ENCODE results near the gene PACSIN3.

PACSIN3 gene

DNA sequence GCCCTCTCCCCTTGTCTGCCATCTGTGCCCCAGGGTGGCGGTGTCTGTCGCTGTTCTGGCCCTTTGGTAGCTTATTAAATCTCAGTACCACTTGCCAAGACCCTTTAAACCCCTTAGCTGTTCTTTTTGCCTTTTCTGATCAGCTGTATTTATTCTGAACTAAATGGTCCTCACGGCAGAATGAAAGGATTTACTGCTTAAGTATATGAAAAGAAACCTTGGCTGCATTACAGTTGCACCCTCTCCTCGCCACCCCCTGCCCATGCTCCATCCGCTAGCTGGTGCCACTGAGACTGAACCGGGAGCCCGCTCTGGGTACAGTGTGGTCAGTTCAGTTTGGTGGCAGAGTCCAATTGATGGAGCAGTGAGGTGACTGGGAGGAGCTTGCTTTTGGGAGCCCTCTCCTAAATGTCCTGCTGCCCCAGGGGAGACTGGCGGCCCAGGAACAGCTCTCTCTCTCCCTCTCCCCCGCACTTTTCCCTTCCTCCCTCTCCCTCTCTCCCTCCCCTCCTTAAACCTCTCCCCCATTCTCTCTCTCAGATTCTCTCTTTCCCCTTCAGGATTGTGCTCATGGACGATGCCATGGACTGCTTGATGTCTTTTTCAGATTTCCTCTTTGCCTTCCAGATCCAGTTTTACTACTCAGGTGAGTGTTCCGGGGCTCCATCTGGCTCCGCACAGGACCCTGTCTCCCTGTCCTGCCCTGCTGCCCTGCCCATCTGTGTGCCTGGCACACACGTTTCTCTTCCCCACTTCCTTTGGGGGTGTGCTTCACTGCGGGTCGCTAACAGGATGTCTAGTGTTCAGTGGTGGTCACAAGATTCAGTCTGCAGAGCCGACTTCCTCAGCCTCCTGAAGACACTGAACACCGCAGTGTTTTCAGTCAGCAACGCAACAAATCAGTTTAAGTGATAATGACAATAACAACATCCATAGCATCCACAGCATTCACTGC is 31.3 kb downstream of the PACSIN3 start:
- H3K4me3 ChIP-seq (ENCODE audit: low read depth, low read length): no peak overlapping the region

DNA sequence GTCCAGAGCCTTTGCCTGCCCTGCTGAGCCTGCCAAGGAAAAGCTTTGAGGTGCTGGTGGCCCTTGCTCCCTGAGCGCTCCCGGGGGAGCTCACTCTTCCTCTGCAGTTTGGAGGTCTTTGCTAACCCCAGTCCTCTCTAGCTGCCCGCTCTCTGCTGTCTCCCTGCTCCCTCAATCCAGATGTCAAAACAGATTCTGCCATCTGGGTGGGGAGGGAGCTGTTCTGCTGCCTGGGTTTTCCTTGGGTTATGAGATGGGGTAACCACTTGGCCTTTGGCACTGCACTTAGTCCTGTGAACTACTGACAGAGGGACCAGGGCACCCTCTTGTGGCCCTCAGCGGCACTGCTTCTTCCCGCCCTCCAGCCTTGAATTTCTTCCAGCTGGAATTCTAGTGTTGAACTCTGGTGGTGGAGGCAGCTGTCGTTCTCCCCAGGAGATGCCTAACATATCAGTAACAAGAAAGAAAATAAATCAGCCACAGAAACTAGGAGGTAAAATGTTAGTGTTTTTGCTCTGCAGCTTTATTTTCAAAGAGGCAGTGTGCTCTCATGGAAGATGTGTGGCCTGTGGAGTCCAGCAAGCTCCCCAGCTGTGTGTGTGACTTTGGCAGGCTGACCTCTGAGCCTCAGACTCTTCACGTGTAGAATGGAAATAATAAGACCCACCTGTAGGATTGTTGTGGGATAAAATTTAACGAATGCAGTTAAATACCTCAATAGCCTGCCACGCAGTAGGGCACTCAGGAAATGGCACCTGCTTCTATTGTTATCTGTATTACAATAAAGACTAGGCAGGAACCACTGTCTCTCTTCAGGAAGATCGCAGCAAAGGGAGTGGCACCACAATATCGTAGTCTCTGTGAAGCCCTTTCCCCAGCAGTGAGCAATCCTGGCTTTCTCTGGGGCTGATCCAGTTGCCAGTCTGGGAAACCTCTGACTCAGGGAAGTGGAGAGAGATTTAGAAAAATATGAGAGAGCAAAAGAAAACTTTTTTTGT is 33.0 kb downstream of the PACSIN3 start:
- no peak overlapping the region for H3K4me3 ChIP-seq (ENCODE audit: low read depth, low read length)

DNA sequence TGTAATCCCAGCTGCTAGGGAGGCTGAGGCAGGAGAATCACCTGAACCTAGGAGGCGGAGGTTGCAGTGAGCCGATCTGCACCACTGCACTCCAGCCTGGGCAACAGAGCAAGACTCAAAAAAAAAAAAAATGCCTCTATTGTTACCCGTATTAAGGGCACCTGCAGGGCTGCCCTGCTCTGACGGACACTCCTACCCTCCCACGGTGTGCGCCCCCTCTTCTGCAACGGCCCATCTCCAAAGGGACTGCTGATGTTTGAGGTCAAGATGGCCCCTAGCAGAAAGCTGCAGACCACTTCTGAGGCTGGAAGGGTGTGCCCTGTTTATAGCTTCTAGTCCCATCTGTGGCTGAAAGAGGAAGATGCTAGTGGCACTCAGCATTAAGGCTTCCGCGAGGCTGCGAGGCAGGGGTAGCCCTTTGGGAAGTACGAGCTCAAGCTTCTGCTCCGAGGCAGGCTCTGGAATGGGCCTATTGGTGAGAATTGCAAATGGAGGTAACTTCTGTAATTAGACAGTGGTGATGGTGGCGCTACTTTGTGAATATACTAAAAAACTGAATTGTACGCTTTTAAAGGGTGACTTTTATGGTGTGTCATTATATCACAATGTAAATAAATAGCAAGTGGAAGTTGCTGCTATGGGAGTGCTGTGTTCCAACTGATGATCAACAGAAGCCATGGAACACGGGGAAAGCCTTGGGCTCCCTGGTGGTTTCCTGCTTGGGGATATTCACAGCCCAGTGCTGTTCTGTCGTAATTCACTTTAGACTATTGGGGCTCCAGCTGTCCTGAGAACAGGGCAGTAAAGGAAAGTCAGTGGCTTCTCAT is 33.9 kb downstream of the PACSIN3 start:
- no peak overlapping the region for H3K4me3 ChIP-seq (ENCODE audit: low read depth, low read length)

DNA sequence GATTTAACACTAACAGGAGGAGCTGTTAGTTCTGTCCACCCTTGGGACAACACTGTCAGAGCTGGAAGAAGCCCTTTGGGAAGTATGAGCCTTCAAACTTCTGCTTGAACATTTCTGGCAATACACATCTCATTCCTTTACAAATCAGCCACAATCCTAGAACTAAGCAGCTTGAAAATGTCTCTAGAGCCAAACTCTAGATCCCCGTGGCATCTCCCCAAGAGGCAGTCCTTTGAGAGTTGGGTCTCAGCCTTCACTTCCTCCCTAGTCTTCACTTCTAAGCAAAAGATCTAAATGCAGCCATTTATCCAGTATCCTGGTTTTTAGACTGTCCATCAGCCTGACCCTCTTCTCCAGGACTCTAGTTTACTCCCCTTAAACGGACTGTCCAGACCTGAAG is 36.5 kb downstream of the PACSIN3 start:
- H3K4me3 ChIP-seq (ENCODE audit: low read depth, low read length): no peak overlapping the region

DNA sequence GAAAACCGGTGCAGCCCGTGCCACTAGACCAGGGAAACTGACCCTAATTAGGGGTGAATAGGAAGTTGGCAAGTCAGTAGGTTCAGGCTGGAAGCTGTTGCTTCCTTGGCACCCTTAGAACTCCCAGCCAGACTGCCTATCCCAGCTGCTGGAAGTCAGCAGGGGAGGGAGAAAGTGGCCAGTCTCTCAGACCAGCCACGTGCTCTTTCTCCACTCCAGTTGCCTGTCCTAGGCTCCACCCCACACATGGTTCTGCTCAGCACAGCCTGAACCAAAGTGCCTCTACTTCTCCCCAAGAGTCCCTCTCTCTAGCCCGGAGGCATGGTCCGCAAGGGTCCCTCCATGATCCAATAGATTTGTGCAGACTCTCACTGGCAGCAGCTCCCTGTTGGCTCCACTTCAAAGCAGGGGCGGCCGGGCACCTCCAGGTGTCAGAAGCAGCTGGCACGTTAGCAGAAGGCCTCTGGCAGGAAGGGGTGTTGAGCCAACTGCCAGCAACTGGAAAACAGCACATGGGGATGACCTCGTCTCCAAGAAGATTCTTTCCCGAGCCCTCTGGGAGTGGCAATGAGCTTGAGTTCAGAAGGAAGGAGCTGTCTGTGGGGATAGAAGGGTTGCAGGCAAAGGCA is 37.2 kb downstream of the PACSIN3 start:
- no peak overlapping the region for H3K4me3 ChIP-seq (ENCODE audit: low read depth, low read length)

DNA sequence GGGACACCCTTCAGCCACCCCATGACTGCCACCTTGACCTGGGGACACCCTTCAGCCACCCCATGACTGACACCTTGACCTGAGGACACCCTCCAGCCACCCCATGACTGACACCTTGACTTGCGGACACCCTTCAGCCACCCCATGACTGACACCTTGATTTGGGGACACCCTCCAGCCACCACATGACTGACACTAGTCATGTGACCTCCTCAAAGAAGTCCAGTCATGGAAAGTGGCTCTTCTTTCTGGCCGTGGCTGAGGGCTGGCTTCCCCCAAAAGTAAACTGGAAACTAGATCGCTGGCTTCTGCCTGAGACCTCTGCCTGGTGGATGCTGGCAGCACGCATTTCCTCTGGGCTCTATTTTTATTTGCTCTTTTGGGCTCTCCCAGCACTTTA is 38.0 kb downstream of the PACSIN3 start:
- H3K4me3 ChIP-seq (ENCODE audit: low read depth, low read length): no peak overlapping the region

DNA sequence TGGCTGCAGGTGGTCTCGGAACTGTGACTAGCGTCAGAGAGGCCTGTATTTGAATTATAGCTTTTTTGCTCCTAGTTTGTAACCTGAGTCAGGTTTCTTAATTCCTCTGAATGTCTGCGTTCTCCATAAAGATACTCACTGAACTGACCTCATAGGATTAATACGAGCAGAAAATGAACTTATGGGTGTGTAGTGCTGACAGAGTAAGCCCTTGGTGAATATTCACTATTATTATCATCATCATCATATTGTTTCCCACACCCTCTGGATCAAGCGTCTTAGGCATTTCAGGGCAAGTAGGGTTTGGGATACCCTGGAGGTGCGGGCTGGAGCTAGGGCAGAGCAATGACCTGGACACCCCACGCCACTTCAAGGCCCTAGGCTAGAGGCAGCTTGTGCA is 38.6 kb downstream of the PACSIN3 start:
- no peak overlapping the region for H3K4me3 ChIP-seq (ENCODE audit: low read depth, low read length)

DNA sequence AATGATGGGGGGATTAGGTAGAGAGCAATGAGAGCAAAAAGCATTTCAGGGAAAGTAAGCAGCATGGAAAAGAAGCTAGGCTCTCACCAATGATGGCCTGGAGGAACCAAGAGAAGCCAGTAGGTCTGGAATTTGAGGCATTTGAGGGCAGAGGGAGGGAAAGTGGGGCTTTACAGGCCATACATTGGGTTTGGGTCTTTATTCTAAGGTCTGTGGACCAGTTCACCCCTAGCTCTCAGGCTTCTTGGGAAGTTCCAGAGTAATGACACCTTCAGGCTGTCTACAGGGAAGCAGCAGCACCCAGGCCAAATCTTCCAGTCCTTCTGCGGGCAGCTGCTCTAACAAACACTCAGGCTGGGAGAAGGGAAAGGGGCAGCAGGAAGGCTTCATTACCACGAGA is 39.0 kb downstream of the PACSIN3 start:
- no peak overlapping the region for H3K4me3 ChIP-seq (ENCODE audit: low read depth, low read length)

DNA sequence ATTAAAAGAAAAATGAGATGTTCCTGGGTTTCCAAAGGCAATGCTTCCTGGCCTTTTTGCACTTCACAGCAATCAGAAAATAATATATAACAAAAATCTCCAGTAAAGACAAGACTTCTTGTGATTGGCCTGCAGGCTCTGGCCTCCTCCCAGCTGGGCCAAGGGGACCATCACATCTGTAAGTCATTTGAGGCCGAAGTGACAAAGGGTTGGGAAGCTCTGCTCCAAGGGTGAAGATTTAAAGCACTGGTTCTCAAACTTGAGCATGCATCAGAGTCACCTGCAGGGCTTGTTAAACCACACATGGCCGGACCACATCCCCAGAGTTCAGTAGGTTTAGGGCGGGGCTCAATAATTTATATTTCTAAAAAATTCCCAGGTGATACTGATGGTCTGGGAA is 41.7 kb downstream of the PACSIN3 start:
- no peak overlapping the region for H3K4me3 ChIP-seq (ENCODE audit: low read depth, low read length)

DNA sequence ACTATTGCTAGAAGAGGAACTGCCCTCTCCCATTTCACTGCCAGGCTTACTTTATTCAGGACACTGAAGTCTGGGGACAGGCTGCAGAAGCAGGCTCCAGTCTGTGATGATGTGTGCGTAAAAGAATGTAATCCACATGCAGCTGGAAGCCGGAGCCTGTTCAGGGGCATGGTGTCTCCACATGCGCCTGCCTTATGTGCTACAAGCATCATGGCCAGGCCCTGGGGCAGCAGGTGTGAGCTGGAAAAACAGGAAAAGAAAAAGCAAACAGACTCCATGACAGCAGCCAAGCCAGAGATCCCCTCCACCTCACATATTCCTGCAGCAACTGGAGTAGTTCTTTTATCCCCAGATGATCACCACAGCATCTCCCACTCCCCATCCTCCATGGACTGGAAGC is 42.9 kb downstream of the PACSIN3 start:
- no peak overlapping the region for H3K4me3 ChIP-seq (ENCODE audit: low read depth, low read length)

DNA sequence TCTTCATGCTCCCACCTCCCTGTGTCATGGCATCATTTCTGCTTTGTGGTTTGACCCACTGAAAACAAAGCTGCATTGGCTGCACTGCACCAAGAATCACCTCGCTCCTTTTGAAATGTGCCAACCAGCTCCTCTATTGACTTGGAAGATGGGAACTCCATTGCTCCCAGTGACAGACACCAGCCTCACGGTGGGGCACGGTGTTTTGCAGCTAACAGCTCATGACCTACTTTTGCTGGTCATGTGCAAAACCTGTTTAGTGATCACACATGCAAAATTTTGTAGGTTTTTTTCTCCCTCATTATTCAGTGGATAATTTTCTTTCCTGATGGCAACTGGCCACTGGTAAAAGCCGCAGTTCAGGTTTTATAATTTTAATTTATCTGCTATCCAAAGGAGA is 46.4 kb downstream of the PACSIN3 start:
- no peak overlapping the region for H3K4me3 ChIP-seq (ENCODE audit: low read depth, low read length)

DNA sequence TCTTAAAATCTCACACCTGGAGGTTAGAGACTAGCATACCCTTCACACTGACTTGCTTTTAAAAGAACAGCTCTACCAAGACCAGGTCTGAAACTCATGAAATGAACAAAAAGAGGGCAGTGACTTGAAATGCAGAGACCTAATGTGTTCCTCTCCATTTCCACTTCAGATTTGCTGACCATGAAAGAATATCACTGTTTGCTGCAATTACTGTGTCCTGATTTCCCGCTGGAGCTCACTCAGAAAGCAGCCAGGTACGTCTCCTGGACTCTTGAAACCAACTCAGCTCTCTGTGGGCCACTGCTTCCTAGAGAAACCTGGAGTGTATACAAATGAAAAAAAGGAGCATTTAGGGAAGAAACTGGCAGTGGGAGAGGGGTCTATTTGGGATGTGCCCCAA is 48.8 kb downstream of the PACSIN3 start:
- H3K4me3 ChIP-seq (ENCODE audit: low read depth, low read length): no peak overlapping the region

DNA sequence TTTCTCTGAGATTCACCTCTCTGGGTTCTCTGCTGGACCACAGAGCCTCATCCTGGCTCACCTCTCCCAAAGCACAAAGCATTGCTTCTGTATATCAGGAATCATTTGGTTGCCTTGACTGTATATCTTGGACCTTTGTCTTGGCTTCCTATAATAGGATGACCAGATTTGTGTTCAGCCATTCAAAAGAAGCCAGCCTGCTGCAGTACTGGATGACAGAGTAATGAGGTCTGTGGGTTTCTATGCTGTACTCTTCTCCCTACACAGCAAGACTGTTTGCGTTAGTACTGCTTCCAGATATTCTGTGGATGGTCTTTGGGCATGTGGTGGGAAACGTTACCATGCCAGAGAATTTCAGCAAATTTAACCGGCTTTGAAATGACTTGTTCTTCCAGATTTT is 49.3 kb downstream of the PACSIN3 start:
- H3K4me3 ChIP-seq (ENCODE audit: low read depth, low read length): no peak overlapping the region

DNA sequence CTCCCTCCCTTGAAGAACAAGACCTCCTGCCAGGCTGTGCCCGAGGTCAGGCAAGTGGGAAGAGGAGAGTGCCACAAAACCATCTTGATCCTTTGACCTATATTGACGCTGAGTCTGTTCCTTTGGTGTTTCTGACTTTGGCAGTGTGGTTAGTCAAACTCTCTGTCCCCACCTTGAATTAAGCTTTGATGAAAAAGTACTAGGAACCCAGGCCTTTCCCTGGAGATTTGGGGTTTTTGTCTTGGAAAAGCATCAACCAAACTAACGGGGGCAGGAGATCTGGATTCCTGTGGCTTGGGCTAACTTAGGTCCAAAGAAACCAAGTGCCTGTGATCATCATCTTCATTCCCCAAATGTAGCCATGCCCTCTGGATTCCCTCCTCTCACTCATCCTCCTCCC is 49.9 kb downstream of the PACSIN3 start:
- no peak overlapping the region for H3K4me3 ChIP-seq (ENCODE audit: low read depth, low read length)

DNA sequence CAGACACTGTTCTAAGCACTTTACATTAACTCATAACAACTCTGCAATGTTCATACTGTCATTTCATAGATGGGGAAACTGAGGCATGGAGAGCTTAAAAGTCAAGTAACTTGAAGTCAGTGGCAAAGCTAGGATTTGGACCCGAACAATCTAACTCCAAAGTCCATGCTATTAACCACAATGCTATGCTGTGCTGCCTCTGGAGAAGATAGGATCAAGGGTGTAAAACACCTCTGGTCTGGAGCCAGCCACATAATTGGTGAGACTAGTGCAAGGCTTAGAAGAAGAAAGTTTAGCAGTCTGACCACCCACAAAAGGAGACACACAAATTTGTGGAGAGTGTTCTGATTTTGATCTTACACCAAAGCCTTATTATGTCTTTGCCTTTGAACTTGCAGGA is 53.3 kb downstream of the PACSIN3 start:
- H3K4me3 ChIP-seq (ENCODE audit: low read depth, low read length): no peak overlapping the region

DNA sequence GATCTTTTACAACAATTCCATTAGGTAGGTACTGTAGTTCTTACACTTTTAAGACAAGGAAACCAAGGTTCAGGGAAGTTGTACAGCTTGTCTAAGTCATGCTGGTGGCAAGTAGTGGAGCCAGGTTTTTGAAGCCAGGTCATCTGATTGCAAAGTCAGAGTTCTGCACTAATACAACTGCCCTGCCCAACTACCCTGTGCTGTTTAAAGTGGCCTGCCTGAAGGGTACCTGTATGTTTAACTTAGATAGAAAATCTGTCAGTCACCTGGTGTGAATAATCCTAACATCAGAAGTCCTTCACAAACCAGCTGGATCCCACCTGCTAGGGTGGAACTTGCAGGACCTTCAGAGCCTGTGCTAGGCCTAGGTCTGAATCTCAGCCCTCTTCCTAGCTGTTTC is 53.7 kb downstream of the PACSIN3 start:
- H3K4me3 ChIP-seq (ENCODE audit: low read depth, low read length): no peak overlapping the region

DNA sequence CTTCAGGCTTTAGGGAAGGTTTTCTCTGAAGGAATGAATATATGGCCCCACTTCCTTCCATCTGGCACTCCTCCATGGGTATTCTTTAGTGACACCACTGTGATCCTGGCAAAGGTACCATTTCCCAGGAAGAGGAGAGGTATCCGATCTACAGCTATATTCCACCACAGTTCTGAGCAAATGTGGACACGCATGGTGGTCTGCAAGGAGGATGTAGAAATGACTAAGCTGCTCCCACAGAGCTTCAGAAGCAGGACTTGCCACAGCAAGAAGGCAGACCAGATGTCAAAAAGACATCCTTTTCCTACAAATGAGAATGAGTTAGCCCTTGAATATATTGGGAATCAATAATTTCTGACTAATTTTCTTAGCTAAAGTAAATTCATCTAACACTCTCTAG is 55.1 kb downstream of the PACSIN3 start:
- no peak overlapping the region for H3K4me3 ChIP-seq (ENCODE audit: low read depth, low read length)

DNA sequence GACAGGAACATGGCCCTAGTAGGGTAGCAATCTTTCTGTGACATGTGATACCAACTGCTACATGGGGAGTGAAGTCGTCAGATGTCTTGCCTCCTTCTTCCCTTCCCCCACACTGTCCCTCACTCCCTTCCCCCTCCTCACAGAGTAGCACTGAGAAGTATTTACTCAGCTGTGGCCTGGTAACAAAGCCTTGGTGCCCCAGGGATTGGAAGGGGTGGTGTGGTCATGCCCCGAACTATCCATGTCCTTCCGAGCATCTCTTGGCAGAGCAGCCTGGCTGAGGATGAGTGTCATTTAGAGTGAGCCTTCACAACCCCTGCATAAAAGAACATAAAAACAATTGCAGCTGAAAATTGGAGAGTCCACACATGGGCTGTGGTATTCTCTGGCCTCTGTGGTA is 55.7 kb downstream of the PACSIN3 start:
- no peak overlapping the region for H3K4me3 ChIP-seq (ENCODE audit: low read depth, low read length)
